SK-N-SH (cell line): ENCODE measurements around the gene UBE2G2. TPM values are rescaled to one million over a fixed set of nuclear protein-coding genes. Genes with fewer than 3 reads are reported as not detected.

Experiments
- CTCF ChIA-PET: fragments of 300-600, 350-600 bp; formaldehyde crosslinking; extraction: SDS; loops from one replicate; lab custom pipeline; 2021; lab: Yijun Ruan, JAX
- POLR2A ChIA-PET: fragments of 350-600 bp; sonication (Branson Sonifier 250); formaldehyde crosslinking; extraction: SDS; loops from one replicate; lab custom pipeline; 2020; ENCODE audit warnings: antibody characterized with exemption, inconsistent platforms; lab: Yijun Ruan, JAX
- DNase-seq: peaks from one replicate; pipeline ENCODE4 v3.0.0; 2012
- H2AFZ ChIP-seq: fragments of 200-600 bp; sonication (generic); 2 replicates; pipeline ENCODE4 v1.8.1; 2016; ENCODE audit warnings: antibody characterized with exemption, mild to moderate bottlenecking, low read depth
- H3F3A ChIP-seq: fragments of 200-600 bp; sonication (generic); replicated peaks from 2 replicates; pipeline ENCODE3; 2016; ENCODE audit warnings: antibody characterized with exemption, mild to moderate bottlenecking; ENCODE audit not compliant: insufficient read depth
- H3K27ac ChIP-seq, 2 experiments: fragments of 200-500 bp in 1 of 2; fragments of 200-600 bp in 1 of 2; sonication (Bioruptor generic) in 1 of 2; sonication (generic), shearing (Covaris generic) in 1 of 2; 2 replicates each; pipeline versions ENCODE4 v1.5.1 to v1.6.1; 2014 to 2016; ENCODE audit warnings: low read depth in 2 of 2, inconsistent platforms in 1 of 2, low read length in 1 of 2, mild to moderate bottlenecking in 1 of 2, mixed read lengths in 1 of 2
- H3K27me3 ChIP-seq: fragments of 200-600 bp; sonication (generic), shearing (Covaris generic); 2 replicates; pipeline ENCODE4 v1.6.1; 2016; ENCODE audit warnings: mixed run types; ENCODE audit not compliant: insufficient read depth
- H3K36me3 ChIP-seq, 2 experiments: fragments of 200-500 bp in 1 of 2; fragments of 200-600 bp in 1 of 2; sonication (Bioruptor generic) in 1 of 2; sonication (generic) in 1 of 2; replicated peaks in 1 of 2; 2 replicates each; pipeline versions ENCODE3 to v1.5.1; 2014 to 2016; ENCODE audit warnings: low read length in 1 of 2, mild to moderate bottlenecking in 1 of 2; ENCODE audit not compliant: insufficient read depth in 2 of 2, control insufficient read depth in 1 of 2
- H3K4me1 ChIP-seq, 2 experiments: fragments of 200-500 bp in 1 of 2; fragments of 200-600 bp in 1 of 2; sonication (Bioruptor generic) in 1 of 2; sonication (generic), shearing (Covaris generic) in 1 of 2; 2 replicates each; pipeline versions ENCODE4 v1.5.1 to v1.6.1; 2014 to 2016; ENCODE audit warnings: low read depth in 1 of 2, low read length in 1 of 2, mixed run types in 1 of 2; ENCODE audit not compliant: insufficient read depth in 2 of 2, control insufficient read depth in 1 of 2
- H3K4me2 ChIP-seq: fragments of 200-600 bp; sonication (generic), shearing (Covaris generic); 2 replicates; pipeline ENCODE4 v1.6.1; 2017; ENCODE audit warnings: mixed run types
- H3K4me3 ChIP-seq, 2 experiments: fragments of 200-500 bp in 1 of 2; fragments of 200-600 bp in 1 of 2; sonication (Bioruptor generic) in 1 of 2; sonication (generic), shearing (Covaris generic) in 1 of 2; 2 replicates each; pipeline versions ENCODE4 v1.5.1 to v1.8.1; 2014 to 2016; ENCODE audit warnings: low read depth in 2 of 2, inconsistent platforms in 1 of 2, low read length in 1 of 2, mild to moderate bottlenecking in 1 of 2, mixed read lengths in 1 of 2, moderate library complexity in 1 of 2
- H3K79me2 ChIP-seq: fragments of 200-600 bp; sonication (generic); 2 replicates; pipeline ENCODE4 v1.8.1; 2017; ENCODE audit warnings: mild to moderate bottlenecking; ENCODE audit not compliant: insufficient read depth
- H3K9ac ChIP-seq: fragments of 200-600 bp; sonication (generic); 2 replicates; pipeline ENCODE4 v1.6.1; 2017; ENCODE audit warnings: mixed run types
- H3K9me2 ChIP-seq: fragments of 200-600 bp; sonication (generic); 2 replicates; pipeline ENCODE4 v1.6.1; 2017; ENCODE audit warnings: mixed run types
- H3K9me3 ChIP-seq: fragments of 200-600 bp; sonication (generic); 2 replicates; pipeline ENCODE4 v1.6.1; 2017; ENCODE audit warnings: mixed run types, mild to moderate bottlenecking, moderate library complexity
- H4K20me1 ChIP-seq: fragments of 200-600 bp; sonication (generic); 2 replicates; pipeline ENCODE4 v1.6.1; 2017; ENCODE audit warnings: mild to moderate bottlenecking, mixed run types; ENCODE audit not compliant: insufficient read depth
- CHD2 ChIP-seq: fragments of 150-350 bp; IDR thresholded peaks from 2 replicates; pipeline ENCODE4 v1.6.1; 2018; ENCODE audit warnings: low read length; ENCODE audit not compliant: partially characterized antibody
- ELF1 ChIP-seq: IDR thresholded peaks from 2 replicates; pipeline ENCODE4 v1.4.0; 2012
- EP300 ChIP-seq, 2 experiments: IDR thresholded peaks; 2 replicates each; pipeline versions ENCODE4 v1.4.0 to v1.6.1; 2012; ENCODE audit warnings: borderline replicate concordance in 1 of 2, low read depth in 1 of 2, low read length in 1 of 2
- EZH2phosphoT487 ChIP-seq: fragments of 200-600 bp; sonication (generic); IDR thresholded peaks from 2 replicates; pipeline ENCODE4 v1.6.1; 2017; ENCODE audit warnings: low read depth, mixed run types, mild to moderate bottlenecking, antibody characterized with exemption, moderate library complexity, borderline replicate concordance
- FOSL2 ChIP-seq: IDR thresholded peaks from 2 replicates; pipeline ENCODE4 v1.4.0; 2012; ENCODE audit warnings: low read depth, mild to moderate bottlenecking, moderate library complexity, borderline replicate concordance
- MXI1 ChIP-seq: IDR thresholded peaks from 2 replicates; pipeline ENCODE4 v1.6.1; 2012; ENCODE audit warnings: mild to moderate bottlenecking, low read depth, low read length, improper control_type of control experiment
- PBX3 ChIP-seq: IDR thresholded peaks from 2 replicates; pipeline ENCODE4; 2012
- POLR2AphosphoS5 ChIP-seq: IDR thresholded peaks from 2 replicates; pipeline ENCODE4 v1.6.1; 2012; ENCODE audit warnings: low read depth, low read length
- RAD21 ChIP-seq: IDR thresholded peaks from 2 replicates; pipeline ENCODE4 v1.6.1; 2012; ENCODE audit warnings: mild to moderate bottlenecking, low read length
- RCOR1 ChIP-seq: fragments of 150-350 bp; IDR thresholded peaks from 2 replicates; pipeline ENCODE4 v1.6.1; 2017; ENCODE audit warnings: antibody characterized with exemption, low read length
- REST ChIP-seq: IDR thresholded peaks from 2 replicates; pipeline ENCODE4 v1.6.1; 2012; ENCODE audit warnings: mild to moderate bottlenecking, low read depth, low read length, moderate library complexity
- RFX5 ChIP-seq: IDR thresholded peaks from 2 replicates; pipeline ENCODE4 v1.6.1; 2012; ENCODE audit warnings: mild to moderate bottlenecking, improper control_type of control experiment, low read length
- RXRA ChIP-seq: IDR thresholded peaks from 2 replicates; pipeline ENCODE4 v1.4.0; 2012; ENCODE audit warnings: low read depth, mild to moderate bottlenecking, borderline replicate concordance
- TCF12 ChIP-seq: IDR thresholded peaks from 2 replicates; pipeline ENCODE4 v1.4.0; 2012
- USF1 ChIP-seq: IDR thresholded peaks from 2 replicates; pipeline ENCODE4 v1.4.0; 2012; ENCODE audit warnings: low read depth, borderline replicate concordance
- YY1 ChIP-seq: IDR thresholded peaks from 2 replicates; pipeline ENCODE4 v1.4.0; 2012; ENCODE audit warnings: low read depth, mild to moderate bottlenecking
- ZBTB33 ChIP-seq: IDR thresholded peaks from 2 replicates; pipeline ENCODE4 v1.4.0; 2012; ENCODE audit warnings: low read depth, borderline replicate concordance
- WGBS: methylation state at CpG from one replicate; pipeline ENCODE4 v1.1.6; 2017; ENCODE audit warnings: low lambda C conversion rate; 5-methylcytosine and 5-hydroxymethylcytosine counted together
- polyA plus RNA-seq, 3 experiments: library from polyadenylated mRNA; depleted of rRNA; stranded (reverse); fragments of >200 nt; gene quantifications; 2 replicates each; pipeline ENCODE4 v1.2.3, GENCODE V29; 2012
- TF ChIP-seq, protein P1 (sequence below): fragments of 150-350 bp; IDR thresholded peaks from 2 replicates; pipeline ENCODE4 v1.6.1; 2016; ENCODE audit warnings: mild to moderate bottlenecking, low read depth, low read length

Gene UBE2G2
- polyA plus RNA-seq, 1 of the 3 experiments (the other 2 are of a cell fraction) = 129 TPM

GRCh38 chr21:44723177-44724131 is 78.2 kb downstream of the UBE2G2 start:
- Histone ChIP-seq H3K9ac (no peak overlapping the region), H3K27me3 (peaks cover 59% of the 10 kb centered on the region; the same call in 1 of the 2 replicates), H2AFZ (no peak overlapping the region), H3K79me2 (no peaks in the 10 kb centered on the region), H3K27ac (no peak overlapping the region), H4K20me1 (no peaks in the 10 kb centered on the region), H3K4me1 (no peaks in the 10 kb centered on the region), H3K36me3 (no peaks in the 10 kb centered on the region), H3K4me2 (no peak overlapping the region), H3K9me2 (no peaks in the 10 kb centered on the region), H3F3A (no peaks in the 10 kb centered on the region), H3K4me3 (no peak overlapping the region), H3K9me3 (no peaks in the 10 kb centered on the region)
- TF ChIP-seq ELF1 (no peak), FOSL2 (no peak), YY1 (no peak), REST (no peak)
- ChIA-PET CTCF (interaction anchor here (0.6 kb wide), 1 partner anchor 12 kb away, joined by 3 read pairs; the partner anchor contains the start of gene TSPEAR), POLR2A (no interaction called here)
- WGBS = 28% methylated on average over 26 of the region's 61 CpGs
- DNase-seq = no peak

DNA sequence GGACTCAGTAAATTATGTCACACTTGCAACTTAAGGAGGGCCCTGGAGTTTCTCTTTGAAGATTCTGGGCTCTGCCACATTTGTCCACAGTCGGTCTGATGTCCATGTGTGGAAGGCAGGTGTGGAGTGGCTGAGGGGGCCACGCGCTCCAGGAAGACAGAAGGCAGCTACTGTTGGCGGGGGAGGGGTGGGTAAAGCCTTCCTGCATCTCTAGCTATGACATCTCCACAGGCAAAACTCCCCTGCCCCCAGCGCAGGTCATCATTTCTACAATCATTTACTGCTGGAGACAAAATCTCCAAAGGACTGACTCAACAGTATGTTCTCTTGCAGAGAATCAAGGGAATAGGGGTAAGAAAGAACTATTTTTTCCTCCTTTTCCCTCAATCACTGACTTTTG is 78.9 kb downstream of the UBE2G2 start:
- Histone ChIP-seq H3K79me2 (no peaks in the 10 kb centered on the region), H2AFZ (no peak overlapping the region), H3K9me2 (no peaks in the 10 kb centered on the region), H3K27ac (no peak overlapping the region), H4K20me1 (no peaks in the 10 kb centered on the region), H3K4me3 (no peak overlapping the region), H3K27me3 (peaks cover 58% of the 10 kb centered on the region; the same call in 1 of the 2 replicates), H3K4me2 (no peak overlapping the region), H3K4me1 (no peaks in the 10 kb centered on the region), H3K9me3 (no peaks in the 10 kb centered on the region), H3K9ac (no peak overlapping the region), H3K36me3 (no peaks in the 10 kb centered on the region), H3F3A (no peaks in the 10 kb centered on the region)
- 40% methylated on average over 5 of the region's 5 CpGs for WGBS
- DNase-seq = no peak
- CTCF ChIA-PET = interaction anchor here (0.6 kb wide), 1 partner anchor 11 kb away, joined by 3 read pairs; the partner anchor contains the start of gene TSPEAR
- POLR2A ChIA-PET = no interaction called here
- TF ChIP-seq ZBTB33 = no peak
- TF ChIP-seq RXRA = no peak
- TF ChIP-seq POLR2AphosphoS5 = no peak
- TF ChIP-seq USF1 = no peak
- no peak for TF ChIP-seq MXI1
- TF ChIP-seq PBX3 = no peak
- no peak for TF ChIP-seq EP300 (IDR thresholded peaks at IDR 0.05; ENCODE audit: borderline replicate concordance in 1 of 2, low read depth in 1 of 2, low read length in 1 of 2)
- no peak for TF ChIP-seq EZH2phosphoT487
- no peak for TF ChIP-seq TCF12
- TF ChIP-seq YY1 = no peak
- no peak for TF ChIP-seq CHD2
- TF ChIP-seq RFX5 = no peak
- TF ChIP-seq, protein P1, sequence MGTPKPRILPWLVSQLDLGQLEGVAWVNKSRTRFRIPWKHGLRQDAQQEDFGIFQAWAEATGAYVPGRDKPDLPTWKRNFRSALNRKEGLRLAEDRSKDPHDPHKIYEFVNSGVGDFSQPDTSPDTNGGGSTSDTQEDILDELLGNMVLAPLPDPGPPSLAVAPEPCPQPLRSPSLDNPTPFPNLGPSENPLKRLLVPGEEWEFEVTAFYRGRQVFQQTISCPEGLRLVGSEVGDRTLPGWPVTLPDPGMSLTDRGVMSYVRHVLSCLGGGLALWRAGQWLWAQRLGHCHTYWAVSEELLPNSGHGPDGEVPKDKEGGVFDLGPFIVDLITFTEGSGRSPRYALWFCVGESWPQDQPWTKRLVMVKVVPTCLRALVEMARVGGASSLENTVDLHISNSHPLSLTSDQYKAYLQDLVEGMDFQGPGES = no peak
- no peak for TF ChIP-seq RCOR1
- no peak for TF ChIP-seq RAD21
